HG03432 (cell line): Measurements from ENCODE around the gene VTCN1.

Source experiments
- ATAC-seq: cut with Tn5 transposase; IDR thresholded peaks from one replicate; pipeline ENCODE4 v1.9.1; 2021; ENCODE audit warnings: mild to moderate bottlenecking, moderate library complexity; ENCODE audit not compliant: unreplicated experiment

Gene VTCN1

DNA sequence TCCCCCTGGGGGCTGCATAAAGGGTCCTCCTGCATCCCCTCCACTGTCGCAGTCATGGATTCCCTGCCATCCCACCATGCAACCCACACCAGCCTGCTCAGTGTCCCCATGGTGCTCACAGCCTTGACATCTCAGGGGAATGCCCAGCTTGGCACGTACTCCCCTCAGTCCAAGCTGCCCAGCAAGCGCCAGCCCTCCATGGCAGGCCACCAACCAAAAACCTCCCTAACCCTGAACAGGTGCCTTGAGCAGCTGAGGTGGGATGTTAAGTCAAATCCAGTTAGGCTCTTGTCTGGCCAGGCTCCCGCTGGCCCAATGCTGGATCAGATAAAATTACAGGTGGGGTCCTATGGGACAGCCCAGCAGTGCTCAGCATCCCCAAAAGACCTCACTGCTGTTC lies 341 bp downstream of the VTCN1 start:
- no peak for ATAC-seq

DNA sequence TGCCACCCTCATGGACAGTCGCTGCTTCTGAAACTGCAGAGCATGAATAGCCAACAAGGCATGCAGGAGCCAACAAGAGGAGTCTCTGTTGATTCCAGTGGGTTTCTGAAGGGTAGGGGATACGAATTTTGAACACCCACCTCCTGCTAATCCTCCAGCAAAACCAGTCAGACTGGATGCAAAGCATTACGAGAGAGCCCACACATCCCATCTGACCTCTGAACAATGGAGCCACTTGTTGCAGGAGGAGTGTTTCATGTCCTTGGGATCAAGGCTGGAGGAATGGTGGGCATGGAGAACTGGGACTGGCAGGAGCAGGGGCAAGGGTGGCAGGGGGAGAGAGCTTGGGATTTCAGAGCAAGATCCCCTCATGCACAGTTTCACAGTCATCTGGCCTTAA lies 1.6 kb downstream of the VTCN1 start:
- no peak for ATAC-seq

DNA sequence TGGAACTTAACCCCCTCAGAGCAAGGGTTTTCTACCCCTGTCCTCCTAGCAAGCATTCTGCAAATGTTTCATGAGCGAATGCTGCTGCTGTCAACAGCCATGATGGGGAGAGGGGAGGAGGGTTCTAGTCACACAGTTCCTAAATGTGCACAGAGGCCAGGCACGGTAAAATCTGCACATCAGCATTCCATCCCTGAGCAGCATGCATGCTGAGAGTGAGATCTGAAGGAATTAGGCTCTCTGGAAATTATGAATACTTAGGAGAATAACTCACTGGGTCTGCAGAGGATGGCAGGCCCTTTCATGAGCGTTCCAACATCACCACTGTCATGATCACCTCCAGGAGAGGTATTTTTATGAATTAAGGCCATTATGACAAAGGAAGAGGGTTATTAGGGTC lies 2.1 kb downstream of the VTCN1 start:
- ATAC-seq = no peak

DNA sequence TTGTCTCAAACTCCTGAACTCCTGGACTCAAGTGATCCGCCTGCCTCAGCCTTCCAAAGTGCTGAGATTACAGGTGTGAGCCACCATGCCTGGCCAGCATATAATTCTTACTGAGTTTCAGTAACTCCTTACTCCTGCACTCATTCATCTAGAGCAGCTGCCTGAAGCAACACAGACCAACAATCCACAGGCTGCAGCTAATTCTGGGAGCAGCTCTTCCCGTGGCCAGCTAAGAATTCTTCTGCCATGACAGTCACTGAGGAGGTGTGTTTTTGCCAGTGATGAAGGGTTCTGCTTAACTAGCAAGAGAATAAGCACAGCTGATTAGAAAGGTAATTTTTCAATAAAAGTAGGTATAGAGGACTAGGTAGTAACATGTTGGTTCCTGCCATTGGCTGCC lies 5.4 kb downstream of the VTCN1 start:
- ATAC-seq = no peak

DNA sequence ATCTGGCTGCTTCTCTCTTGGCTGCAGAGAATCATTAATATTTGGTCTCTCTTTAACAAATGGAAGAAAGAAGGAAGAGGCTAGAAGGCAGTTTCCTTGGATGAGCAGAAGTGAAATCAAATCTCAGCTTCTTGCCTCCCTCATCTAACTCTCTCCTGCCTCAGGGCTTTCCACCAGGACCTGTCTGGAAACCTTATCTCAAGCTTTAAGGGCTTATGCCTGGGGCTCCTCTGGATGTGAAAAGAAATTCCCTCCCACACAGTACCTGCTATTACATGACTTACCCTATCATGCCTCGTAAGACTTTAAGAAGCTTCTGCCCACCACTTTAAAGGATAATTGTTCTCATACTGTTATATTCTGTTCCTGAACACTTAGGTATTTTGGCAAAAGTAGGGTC lies 8.9 kb downstream of the VTCN1 start:
- no peak for ATAC-seq

DNA sequence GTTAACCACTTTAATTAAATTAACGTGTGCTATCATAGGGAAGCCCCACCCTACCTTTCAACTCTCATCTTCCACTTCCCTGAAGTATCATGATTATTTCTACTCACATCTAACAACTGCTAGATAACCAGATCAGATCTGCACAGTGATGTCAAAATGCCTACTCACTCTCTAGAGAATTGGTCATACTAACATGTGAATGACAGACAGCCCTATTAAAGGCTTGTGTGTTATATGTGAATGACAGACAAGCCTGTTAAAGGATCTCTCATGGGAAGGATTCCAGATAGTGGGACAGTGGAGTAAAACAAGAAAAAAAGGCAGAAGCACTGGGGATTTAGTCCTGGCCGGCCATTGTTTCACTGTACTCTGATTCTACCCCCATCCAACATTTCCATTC lies 12.6 kb downstream of the VTCN1 start:
- ATAC-seq = no peak

DNA sequence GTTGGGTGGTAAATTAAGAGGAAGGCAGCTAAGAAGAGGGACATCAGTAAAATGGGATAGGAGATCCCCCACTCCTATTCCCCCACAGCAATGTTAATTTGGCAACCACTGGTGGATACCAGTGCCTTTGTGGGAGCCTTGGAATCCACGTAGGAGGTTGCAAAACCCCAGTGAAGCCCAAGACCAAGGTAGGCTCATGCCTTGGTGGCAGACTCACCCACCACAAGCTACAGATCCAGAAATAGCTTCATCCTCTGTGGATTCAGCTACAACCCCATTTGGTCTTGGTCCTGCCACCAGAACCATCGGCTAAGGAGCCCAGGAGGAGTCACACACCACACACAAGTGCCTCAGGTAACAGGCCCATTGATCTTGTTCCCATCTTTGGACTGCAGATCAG lies 21.0 kb downstream of the VTCN1 start:
- ATAC-seq = no peak

DNA sequence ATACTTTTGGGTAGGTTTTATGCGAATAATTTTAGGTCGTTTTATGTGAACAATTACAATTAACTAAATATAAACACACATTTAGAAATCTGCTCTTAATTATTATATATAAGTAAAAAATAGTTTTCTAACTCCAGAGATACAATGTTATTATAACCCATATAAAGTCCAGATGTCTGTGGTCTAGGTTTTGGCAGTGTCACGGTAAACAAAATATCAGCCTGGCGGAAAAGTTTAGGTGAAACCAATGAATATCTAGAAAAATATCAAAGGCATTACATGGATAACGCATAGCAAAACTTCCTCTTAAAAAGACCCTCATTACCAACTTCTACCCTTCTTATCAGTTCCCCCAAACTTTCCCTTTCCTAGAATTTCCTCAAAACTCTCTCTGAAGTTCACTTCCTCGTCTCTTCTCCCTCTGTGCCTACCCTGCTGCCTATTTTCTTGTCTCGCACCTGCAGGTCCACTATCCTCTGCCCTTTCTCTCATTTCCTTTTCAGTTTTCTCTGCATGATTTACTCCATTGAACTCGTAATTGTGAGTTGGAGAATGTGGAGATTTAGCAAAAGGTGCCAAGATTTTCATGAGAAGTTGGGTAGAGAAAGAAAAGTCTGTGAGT lies 21.8 kb downstream of the VTCN1 start:
- no peak for ATAC-seq

DNA sequence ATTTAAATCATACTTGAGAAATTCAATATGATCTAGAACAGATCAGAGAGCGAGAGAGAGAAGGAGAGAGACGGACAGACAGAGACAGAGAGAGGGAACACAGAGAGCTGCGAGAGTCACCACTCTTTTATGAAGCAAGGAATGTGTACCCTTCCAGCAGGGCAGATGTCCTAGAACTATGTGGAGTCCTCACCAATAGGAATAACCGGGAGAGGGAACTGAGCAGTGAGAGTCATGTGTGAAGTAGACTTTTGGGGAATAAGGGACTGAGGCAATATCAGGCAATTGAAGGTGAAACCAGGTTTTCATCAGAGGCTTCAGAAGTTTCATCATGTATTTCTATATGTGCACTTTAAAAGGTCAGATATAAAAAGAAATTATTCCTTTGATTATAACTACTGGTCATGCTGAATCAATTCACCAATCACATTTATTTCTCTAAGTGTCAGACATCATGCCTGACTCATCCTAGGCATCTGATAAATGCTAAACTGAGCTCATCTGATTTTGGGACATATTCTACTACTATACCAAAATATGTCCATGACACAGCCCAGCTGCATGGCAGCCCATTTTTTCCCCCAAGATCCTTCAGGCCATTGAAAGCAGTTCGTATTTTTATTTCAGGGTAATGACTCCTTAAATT lies 22.4 kb downstream of the VTCN1 start:
- no peak for ATAC-seq

DNA sequence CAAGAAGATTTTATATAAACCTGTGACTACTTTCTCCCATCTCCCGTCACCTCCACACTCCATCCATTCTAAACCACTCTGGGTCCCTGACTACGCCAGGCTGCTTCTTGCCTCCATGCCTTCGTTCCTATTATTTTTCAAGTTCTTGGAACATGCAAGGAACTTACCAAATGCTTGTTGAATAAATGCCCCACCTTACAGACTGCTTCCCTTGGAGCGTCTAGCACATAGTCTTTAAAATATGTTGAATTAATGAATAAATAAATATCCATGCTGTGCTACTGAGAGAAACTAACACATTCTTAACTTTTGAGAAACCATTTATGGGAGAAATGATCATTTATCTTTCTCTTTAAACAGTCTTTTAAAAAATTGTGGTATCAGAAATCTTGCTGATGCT lies 27.6 kb downstream of the VTCN1 start:
- no peak for ATAC-seq

DNA sequence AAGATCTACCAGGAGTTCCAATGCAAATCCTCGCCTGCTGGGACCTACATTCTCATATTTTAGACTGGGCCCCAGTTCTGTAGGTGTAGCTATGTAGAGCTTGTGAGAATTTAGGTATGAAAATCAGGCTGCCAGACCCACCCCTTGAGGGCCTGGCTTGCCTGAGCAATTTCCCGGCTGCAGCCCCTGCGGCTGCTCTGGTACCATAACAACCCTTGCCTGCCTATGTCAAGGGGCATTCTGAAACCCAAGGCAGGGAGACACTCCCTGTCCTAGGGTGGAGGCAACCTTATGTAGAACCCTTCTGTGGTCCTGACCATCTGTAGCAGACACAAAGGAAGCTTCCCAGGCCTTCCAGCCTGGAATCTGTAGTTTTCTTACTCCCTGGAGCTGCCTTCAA lies 28.4 kb downstream of the VTCN1 start:
- no peak for ATAC-seq

DNA sequence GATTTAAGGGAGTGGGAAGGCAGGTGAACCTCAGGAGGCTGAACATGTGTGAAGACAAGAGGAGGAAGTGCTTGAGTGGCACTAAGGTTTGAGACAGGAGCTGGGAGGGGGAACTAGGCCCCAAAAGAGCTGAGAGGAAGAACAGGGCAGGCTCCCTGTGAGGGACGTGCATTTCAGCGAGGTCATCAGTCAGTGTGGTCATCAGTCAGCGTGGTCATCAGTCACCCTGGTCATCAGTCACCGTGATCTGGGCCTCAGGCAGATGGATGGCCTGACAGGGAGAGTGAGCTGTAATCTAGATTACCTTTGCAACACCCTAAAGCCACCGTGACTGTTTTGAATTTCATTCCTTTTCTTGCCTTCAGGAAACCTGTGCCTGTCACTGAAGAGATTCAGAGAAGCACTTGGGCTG lies 29.1 kb downstream of the VTCN1 start:
- no peak for ATAC-seq

DNA sequence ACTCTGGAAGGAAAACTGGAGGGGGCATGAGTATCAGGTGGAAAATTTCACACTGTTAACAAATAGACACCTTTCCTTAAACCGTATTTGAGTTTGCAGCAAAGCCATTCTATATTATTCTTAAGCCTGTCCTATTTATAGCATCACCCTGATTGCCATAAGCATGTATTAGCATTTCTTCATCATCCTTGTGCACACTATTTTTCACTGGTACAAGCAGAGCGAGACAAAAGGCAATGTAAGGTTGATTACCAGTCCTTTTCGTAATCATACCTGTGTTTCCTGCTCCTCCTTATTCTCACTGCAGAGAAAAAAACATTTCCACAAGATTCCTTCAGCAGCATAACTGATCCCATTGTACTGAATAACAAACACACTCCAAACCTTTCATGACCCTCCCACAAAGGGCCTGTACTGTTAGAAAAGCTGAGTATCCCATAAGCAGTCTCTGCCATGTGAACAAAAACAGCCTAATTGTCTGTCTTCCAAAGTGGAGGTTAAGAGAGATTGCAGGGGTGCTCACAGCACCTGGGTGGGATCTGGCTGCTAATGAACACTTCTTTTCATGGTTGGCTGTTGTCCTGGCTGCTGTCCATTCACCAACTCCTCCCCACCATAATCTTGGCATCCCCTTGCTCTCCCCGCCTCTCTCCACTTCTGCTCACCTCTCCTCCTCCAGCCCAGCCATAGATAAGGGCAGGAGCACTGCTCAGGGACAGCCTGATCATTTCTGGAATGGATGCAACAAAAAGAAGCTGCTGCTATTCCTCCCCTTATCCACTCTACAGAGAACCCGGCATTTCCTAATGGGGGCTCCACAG lies 30.4 kb downstream of the VTCN1 start:
- no peak for ATAC-seq

DNA sequence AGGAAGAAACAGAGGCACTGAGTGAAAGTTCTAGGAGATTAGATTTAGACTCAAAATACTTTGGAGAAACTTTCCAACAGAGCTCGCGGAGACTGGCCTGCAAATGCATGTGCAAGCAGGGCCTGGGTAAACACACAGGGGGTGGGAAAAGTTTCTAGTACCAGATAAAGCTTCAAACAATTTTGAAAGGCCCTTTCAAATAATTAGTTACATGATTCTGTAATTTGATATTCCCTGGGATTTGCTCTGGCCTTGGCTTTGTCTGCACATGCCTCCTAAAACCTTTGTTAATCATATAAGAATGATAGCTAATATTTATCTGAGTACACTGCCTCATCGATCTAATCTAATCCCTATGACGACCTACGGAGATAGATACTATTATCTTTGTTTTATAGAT lies 31.3 kb downstream of the VTCN1 start:
- no peak for ATAC-seq

DNA sequence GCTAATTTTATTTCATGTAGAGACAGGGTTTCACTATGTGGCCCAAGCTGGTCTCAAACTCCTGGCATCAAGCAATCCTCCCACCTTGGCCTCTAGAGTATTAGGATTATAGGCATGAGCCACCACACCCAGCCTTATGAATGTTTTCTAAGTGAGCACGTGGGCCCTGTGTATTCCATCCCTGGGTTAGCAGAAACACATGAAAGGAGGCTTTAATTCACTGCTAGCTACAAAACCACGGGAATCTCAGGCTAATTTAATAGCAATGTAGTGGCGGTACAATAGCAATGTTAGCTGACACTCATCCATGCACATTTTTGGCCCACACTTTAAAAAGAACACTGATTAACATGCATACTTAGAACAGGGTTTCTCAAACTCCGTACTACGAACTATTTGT lies 32.0 kb downstream of the VTCN1 start:
- no peak for ATAC-seq

DNA sequence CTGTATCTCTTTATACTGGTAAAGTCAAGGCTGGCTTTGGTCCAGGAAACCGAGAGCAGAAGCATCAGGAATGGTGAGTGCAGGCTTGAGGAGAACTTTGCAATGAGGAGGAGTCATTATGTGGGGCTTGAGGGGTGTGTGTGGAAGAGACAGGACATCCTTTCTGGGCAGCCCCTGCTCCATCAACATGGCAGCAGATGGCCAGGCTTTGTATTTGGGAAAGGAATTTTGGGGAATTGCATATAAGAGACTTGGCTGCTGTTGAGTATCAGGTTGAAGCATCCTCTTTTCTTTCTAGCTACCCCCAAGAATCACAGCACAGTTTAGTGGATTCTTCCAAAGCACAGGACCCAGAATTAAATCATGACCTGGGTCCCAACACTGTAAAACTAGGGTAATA lies 33.4 kb downstream of the VTCN1 start:
- ATAC-seq = no peak

DNA sequence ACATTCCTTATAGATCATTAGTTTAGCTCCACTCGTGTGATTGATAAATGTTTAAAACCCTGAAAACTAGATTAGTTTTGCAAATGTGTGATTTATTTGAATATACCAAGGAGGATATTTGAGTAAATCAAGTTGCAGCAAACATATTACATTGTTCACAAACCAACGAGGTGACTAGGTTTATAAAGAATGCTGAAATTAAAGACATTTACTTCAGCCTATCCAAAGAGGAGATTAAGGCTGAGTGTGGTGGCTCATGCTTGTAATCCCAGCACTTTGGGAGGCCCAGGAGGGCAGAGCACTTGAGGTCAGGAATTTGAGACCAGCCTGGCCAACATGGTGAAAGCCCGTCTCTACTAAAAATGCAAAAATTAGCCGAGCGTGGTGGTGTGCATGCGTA lies 34.1 kb downstream of the VTCN1 start:
- ATAC-seq = no peak

DNA sequence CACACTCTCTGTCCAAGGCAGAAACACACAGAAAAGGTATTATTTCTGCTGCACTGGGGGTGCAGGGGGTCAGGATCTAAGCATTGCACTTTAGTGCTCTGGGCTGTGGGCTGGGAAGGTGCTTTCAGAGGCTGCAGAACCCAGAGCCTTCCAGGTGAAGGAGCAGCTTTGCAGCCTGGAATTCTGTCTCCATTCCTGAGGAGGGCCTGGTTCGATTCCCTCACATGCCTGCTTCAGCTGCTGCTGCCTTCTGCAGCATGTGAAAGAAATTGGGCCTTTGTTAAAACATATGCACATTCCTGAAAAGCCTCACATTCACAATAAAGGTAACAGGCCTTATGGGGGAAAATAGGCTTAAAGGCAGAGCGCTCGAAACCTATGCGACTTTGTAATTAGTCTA lies 35.9 kb downstream of the VTCN1 start:
- no peak for ATAC-seq

DNA sequence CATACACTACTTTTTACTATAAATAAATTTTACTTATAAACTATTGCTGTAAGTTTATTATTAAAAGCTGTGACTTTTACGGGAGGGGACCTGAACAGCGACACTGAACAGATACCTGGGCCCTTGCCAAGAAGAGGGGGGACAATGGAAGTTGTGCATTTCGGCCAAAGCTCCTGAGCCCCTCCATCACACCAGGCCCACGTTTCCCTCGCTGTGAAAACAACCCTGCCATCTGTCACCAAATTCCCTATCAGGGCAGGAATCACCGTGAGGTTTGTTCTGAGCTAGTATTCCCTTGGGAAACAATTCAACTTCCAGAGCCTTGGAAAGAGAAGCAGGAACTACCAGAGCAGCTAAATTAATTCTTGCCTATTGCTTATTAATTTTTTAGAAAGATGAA lies 37.0 kb downstream of the VTCN1 start:
- no peak for ATAC-seq

DNA sequence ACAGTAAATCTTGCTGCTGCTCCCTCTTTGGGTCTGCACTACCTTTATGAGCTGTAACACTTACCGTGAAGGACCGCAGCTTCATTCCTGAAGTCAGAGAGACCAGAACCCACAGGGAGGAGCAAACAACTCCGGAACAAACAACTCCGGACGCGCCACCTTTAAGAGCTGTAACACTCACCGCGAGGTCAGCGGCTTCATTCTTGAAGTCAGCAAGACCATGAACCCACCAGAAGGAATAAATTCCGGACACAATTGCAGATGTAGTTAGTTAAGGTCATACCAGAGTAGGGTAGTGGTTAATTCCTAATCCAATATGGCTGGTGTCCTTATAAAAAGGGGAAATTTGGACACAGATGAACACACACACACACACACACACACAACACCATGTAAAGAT lies 37.7 kb downstream of the VTCN1 start:
- ATAC-seq = no peak

DNA sequence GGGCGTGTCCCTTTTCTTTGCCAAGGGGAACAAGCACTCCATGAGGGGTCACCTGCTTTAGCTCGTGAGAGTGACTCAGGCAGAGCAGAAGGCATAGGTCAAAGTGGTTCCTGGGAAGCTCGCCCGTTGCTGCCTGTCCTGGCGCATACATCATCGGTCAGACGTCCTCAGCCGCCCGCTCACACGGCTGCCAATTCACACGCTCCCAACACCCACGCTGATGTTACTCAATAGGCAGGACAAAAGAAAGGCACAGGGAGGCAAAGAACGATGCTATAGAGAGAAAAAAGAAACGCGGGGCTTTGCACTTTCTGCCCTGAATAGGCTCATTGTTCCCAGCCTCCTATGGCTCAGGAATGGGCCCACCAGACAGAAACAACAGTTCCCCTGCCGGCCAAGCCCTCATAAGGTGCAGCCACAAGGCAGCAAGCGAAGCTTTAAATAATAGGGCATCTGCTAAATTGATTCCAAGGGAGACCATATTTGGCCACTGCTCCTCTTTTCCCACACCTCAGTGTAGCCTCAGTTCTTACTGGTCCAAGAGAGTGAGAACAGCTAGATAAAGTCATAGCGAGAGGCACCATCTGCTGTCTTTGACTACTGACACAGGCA lies 38.7 kb downstream of the VTCN1 start:
- ATAC-seq = no peak
